ENCODE data around the gene SHC2.
"Not testable (repeated sequence)": the region's sequence is repeated elsewhere in the genome, so short reads cannot be mapped to it uniquely, and the experiment has no call there.

The SHC2 gene

DNA sequence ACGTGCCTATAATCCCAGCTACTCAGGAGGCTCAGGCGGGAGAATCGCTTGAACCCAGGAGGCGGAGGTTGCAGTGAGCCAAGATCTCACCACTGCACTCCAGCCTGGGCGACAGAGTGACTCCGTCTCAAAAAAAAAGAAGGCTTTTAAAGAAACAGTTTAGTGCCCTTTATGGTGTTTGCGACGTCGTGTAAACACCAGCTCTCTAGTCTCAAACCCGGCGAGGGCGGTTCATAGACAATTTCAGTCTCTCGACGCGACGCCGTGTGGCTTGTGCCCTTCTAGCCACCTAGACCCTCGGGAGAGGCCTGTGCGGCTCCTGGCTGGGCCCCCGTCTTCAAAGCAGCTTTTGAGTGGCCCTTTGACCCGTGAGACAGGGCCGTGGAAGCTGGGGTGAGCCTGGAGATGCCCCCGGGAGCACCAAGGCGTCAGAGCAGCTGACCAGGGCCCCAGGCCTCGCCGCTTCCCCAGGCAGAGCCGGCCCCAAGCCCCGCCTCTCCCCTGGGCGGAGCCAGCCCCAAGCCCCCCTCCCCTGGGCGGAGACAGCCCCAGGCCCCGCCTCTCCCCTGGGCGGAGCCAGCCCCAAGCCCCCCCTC, 30.4 kb upstream of the SHC2 start:
- DNase-seq: no peak

DNA sequence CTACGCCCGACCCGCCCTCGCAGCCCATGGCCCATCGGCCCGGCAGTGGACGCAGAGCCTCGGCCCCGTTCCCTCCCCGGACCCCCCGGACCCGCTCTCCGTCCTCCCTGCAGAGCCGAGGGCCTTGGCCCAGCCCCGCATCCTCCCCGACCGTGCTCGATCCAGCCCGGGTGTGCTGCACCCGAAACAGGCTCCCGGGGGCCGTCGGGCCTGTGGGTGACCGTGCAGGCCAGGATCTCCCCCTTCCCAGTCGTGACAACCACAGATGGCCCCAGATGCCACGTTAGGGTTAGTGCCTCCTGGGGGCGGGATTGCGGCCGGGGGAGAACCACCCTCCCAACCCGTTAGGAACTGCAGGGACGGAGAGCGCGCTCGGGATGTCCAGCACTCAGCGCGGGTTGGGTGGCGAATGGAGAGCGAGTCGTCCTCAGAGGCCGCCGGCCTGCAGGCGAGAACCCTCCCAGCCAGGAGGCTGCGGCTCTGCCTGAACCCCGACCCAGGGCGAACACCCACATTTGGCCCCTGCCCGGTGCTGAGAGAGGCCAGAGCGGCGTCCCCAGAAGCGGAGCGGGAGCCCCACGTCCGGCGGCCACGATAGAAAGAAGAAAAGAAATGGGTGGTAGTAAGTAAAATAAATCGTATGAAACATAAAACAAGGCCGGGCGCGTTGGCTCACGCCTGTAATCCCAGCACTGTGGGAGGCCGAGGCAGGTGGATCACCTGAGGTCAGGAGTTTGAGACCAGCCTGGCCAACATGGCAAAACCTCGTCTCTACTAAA, 28.8 kb upstream of the SHC2 start:
- DNase-seq: no peak

DNA sequence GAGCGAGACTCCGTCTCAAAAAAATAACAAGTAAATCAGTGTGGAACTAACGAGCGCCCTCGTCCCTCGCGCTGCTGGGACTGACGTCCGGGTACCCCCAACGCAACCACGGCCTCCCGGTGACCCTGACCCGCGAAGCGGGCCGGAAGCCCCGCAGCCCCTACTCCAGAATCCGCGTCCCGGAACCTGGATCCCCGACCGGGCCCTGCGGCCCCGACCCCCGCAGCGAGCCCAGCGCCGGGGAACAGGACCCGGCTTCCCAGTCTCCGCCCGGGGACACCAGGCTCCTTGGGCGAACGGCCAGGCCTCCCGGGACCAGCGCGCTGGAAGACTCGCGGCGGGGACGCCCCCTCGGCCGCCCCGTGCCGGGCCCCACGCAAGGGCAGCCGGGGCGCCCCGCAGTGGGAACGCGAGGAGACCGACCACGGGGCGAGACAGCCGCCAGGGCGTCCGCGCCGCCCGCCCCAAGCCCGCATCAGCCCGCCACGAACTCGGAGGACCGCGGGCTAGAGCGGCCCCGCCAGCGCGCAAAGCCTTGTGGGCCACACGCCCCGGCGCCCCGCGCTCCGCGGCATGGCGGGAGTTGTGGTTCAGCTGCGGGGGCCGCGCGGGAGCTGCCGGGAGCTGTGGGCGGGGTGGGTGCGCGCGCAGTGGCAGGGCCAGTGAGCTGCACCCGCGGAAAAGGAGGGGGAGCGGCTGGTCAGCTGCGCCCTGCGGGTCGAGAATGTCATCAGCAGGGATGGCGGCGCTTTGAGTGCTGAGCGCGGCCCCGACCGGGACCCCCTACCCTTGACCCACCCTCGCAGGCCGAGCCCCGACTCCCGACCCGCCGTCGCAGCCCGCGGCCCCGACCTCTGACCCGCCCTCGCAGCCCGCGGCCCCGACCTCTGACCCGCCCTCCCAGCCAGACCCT, 27.9 kb upstream of the SHC2 start:
- peak; percentile 90 for DNase-seq

DNA sequence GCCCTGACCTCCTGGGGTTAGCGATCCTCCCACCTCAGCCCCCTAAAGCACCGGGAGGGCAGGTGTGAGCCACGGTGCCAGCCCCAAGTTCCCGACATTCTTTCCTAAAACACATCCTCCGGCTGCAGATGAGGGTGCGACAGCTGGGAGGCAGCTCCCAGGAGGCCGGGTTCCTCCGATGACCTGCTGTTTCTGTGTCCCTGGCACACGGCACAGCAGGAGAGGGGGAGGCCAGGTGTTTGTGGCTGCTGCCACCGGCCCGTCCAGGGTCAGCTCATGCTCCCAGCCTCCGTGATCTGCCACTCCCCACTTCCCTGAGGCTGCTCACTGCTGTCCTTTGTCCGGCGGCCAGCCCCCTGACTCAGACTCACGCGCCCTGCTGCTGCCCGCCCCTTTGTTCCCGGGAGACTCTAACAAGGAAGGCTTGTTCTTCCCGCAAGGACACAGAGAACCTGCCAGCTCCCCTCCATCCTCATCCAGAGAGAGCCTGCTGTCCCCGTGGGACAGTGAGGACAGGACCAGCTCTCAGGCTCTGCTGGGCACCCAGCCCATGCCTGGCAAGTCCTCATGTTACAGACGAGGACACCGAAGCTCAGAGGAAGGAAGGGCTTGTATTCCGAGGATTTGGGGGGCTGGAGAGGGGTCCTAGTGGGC, 24.9 kb upstream of the SHC2 start:
- DNase-seq: no peak

DNA sequence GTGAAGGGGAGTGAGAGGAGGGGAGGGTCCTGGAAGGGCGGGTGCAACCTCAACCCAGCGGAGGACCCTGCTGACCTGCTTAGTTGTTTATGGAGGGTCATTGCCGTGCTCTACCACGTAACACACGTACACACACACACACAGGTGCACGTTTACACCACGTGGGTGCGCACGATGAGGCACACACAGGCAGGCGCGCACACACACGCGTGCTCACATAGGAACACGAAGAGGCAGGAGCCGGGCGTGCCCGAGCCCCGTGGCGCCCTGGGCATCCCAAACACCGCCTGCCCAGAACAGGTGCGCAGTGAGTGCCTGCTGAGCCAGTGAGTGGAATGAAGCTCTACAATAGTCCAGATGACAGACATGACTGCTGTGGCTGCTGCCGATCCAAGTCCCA, 24.2 kb upstream of the SHC2 start:
- DNase-seq: no peak

DNA sequence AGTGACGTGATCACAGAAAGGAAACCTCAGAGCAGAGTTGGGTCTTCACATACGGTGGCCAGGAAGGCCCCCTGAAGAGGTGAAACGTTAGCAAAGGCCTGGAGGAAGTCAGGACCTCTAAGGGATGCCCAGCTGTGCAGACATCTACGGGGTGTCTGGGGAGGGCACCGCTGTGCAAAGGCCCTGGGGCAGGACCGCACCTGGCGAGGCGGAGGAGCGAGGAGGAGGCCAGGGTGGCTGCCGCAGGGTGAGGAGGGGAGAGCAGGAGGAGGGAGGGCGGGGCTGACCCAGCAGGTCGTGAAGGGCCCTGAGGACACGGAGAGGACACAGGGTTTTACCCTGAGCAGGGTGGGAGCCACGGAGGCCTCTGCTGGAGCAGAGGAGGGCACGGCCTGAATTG, 23.7 kb upstream of the SHC2 start:
- DNase-seq: no peak

DNA sequence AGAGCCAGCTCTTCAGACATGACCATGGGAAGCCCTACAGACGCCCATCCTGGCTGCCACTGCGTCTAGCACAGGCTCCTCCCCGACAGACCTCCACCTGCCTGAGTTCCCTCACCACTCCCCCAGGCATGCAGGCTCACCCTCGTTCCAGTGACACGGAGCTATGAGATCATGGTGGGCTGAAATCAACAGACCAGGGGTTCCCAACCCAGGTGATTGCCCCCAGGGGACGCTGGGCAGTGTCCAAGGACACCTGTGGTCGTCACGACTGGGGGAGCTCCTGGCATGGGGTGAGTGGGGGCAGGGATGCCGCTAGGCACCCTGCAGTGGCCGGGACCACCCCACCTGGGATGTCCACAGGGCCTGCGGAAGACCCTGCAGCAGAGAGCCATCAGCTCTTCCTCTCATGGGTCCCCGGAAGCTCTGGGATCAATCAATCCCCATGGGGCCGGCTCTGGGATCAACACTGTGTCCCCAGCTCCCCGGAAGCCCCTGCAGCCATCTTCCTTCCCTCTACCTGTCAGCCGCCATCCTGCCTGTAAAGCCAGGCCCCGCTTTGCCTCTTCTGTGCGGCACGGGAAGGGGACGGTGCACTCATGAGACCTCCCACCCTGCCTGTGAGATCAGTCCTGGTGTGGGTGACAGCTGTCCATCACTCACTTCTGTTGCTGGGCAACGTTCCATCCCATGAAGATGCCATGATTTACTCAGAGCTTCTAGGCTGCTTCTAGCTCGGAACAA, 22.7 kb upstream of the SHC2 start:
- DNase-seq: no peak

DNA sequence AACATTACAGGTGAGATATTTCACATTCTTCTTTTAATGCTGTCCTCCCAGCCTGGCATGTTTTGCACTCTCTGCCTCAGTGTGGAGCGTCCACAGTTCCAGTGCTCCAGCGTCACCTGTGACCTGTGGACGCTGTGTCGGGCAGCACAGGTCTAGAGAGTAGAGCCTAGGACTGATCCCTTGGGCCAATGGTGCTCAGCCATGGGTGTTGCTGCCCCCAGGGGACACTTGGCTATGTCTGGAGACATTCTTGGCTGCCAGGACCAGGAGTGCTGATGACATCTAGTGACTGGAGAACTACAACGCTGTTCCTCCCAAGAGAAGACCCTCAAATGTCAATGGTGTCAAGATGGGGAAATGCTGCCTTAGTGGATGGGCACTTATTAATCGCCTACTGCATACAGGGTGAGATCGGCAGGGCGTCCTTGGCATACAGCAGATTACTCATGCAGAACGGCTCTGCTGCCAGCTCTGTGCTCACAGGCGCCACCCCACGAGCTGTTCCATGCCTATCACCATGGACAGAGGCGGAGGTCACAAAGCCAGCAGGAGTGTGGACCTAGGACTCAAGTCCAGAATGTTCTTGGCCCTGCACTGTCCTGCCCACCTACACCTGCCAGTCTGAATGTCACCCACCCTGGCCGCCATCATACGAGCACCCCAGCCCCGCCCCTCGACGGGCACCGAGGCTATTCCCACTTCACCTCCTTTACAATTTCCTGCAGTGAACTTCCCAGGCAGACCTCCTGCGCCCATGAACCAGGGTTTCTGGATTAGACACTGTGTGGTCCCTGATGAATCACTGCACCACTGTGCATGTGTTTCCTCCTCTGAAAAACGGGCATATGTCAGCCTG, 21.6 kb upstream of the SHC2 start:
- no peak for DNase-seq

DNA sequence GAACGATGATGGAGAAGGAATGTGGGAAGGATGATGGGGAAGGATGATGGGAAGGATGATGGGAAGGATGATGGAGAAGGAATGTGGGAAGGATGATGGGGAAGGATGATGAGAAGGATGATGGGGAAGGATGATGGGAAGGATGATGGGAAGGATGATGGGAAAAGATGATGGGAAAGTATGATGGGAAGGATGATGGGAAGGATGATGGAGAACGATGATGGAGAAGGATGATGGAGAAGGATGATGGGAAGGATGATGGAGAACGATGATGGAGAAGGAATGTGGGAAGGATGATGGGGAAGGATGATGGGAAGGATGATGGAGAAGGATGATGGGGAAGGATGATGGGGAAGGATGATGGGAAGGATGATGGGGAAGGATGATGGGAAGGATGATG, 20.3 kb upstream of the SHC2 start:
- DNase-seq: not testable (repeated sequence)

DNA sequence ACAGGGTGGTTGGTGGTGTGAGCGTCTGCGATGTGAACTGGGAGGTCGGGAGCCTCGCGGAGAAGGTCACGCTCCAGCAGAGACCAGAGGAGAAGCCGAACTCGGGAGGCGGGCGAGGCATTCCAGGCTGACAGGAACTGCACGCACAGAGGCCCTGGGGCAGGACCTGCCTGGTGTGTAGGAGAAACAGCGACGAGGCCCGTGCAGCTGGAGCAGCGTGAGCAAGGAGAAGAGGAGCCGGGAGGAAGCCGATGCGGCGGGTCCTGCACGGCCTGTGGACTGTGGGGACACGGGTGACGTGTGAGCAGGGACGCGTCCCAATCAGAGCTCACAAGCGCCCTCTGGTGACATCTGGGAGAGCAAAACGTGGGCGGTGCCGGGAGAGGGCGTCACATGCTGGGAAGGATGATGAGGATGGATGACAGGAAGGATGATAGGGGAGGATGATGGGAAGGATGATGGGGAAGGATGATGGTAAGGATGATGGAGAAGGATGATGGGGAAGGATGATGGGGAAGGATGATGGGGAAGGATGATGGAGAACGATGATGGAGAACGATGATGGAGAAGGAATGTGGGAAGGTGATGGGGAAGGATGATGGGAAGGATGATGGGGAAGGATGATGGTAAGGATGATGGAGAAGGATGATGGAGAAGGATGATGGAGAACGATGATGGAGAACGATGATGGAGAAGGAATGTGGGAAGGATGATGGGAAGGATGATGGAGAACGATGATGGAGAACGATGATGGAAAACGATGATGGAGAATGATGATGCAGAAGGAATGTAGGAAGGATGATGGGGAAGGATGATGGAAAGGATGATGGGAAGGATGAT, 19.4 kb upstream of the SHC2 start:
- DNase-seq: peak; percentile 34

DNA sequence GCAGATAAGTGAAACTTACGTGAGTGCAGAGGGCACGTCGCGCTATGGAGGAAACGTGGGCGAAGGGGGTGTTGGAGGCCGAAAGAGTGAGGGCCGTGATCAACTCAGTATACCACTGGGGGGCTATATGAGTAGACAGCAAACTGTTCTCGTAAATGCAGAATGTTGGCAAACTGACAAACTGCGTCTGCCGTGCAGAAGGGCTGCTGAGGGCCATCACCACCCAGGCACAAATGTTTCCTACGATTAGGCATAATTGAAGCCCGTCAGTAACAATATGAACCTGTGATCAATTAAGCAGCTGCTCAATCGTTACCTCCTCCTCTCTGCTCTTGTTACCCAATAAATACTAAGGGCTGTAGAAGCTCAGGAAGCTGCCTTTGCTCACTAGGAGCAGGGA, 18.1 kb upstream of the SHC2 start:
- DNase-seq: no peak

DNA sequence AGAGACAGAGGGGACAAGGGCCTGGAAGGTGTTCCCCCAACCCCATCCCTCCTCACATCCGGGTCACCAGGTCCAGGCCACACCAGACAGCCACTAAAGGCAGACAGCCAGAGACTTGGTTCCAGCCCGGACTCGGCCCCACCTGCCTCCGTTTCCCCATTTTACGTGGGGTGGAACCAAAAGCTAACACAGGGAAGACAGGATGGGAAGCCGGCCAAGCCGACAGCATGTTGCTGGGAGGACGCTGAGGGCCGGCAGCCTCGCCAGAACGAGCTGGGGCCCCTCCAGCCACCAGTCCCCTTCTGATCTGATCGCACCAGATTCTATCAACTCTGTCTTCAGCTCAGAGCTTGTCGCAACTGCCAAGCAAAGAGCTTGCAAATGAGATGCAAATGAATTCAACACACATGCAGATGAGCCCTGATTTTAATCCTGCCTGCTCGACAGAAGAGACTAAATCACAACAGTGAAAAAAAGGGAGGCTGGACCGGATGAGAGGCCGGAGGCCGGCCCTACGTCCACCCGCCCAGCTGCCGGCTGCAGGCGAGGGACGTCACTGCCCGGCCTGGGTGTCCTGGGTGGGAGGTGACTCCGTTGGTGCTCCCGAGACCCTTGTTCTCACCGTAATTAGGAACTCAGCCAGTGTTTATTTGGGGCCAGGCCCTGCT, 17.5 kb upstream of the SHC2 start:
- no peak for DNase-seq

DNA sequence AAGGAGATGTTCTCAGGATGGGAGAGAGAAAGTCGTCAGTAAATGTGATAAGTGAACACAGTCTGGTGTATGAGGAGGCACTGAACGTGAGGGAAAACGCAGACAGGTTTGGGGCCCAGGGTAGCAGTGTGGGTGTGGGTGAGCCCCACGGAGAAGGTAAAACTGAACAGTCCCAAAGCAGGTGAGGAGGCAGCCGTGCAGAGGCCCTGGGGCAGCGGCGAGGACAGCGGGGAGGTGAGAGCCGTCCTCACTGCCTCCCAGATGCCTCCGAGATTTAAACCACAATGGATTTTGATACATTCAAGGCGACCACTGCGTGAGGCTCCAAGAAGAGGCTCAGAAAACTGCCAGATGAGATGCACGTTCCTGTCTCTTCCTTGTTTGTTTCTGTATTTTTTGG, 14.5 kb upstream of the SHC2 start:
- DNase-seq: no peak

DNA sequence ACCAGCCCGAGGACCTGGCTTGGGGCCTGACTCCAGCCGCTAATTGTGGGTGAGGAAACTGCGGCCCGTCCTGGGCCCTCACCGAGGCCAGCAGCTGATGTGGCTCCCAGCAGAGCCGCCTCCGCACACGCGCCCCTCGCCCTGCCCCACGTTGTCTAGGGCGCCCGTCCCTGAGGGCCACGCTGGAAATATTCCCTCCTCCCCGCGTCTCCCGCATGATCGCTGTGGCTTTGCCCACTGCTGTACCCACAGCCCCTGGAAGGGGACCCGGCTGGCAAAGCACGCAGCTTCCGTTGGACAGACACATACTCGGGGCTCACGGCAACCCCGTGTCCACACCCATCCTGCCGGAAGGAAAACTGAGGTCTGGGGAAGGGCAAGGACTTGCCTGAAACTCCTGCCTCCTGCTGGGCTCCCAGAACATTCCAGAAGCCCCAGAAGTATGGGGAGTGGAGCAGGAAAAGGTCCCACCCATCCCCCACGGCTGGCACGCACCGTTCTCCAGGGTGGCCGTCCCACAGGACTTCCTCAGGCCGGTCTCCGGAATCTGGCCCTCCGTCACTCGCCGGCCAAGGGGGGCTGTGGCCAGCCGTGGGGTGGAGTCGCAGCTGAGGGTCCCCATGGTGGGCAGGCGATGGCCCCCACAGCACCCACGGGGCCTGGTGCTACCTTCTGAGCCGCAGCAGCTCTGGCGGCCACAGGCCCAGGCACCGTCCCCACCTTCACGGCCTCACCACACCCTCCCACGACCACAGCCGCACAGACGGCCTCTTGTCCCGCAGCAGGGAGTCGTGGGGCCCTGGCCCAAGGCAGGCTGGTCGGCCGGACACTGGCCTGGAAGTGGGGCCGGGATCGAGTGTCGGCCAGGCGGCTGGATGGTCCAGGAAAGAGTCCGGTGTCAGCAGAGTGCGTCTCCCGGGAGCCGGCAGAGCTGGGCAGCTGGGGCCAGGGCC, 13.6 kb upstream of the SHC2 start:
- DNase-seq: no peak

DNA sequence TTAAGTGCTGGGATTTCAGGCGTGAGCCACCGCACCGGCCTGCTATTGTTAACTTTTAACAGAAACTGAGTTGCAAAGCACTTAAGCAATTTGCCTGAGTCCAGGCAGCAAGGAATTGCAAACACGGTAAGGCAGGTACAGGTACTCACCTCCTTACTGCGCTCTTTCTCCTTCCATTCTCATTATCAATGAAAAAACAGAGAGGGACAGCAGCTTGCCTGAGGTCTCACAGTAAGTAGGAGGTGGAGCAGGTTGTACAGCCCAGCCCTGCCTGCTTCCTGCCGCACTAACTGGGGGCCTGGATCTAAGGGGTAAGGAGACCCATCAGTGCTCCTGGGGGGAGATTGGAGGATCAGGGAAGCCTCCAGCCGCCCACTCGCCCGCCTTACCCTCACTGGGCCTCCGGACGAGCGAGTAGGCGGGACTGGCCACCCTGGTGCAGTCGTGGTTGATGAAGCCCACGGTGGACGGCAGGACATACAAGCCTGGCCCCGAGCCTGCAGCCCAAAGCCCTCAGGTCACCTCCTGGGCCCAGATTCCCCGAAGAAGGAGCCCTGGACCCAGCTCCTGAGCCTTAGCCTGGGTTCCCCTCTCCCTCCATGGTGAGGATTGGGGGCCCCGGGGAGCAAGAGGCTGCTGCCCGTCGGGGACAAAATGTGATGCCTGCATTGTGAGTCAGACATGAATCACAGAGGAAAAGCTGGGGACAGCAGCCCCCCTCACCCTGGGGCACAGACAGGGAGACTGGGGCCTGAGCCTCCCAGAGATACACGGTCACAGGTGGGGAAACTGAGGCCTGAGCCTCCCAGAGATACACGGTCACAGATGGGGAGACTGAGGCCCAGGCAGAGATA, 11.4 kb upstream of the SHC2 start:
- no peak for DNase-seq

DNA sequence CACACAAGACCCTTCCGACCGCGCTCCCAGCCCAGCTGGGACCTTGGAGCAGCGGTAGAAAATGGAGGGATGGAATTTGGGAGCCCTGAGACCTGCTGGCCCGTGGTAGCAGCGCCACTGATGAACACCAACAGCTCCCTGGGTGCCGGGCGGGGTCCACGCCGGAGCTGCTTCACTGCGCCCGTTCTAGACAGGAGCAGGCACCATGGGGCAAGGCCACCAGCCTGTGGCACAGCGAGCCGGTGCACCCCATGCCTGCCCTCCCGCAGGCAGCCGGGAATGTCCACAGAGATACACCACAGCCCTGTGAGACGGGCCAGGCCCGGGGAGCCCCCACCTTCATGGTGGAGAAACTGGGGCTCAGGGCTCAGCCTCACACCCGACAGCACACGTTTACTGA, 9.9 kb upstream of the SHC2 start:
- no peak for DNase-seq

DNA sequence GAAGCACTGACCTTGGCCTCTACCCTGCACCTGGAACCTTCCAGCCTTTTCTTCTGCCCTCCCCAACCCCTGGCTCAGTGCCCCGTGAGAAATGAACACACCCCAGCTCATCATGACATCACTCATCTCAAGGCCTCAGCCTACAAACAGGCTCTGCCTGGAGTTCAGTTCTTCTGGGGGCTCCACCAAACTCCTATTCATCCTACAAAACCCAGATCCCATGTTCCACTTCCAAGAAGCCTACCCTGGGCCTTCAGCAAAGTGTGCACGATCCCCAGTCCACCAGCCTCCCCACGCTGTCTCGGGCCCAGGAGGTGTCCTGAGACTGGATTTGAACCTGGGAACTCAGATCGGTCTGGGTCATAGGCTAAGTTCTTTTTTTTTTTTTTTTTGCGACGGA, 9.0 kb upstream of the SHC2 start:
- no peak for DNase-seq

Measured in CD4-positive, alpha-beta T cell treated with Interferon gamma for 1 hour (primary cell).